Peyer's patch (tissue), 4 donors: Measurements from ENCODE around the gene OR2T2. TPM values are rescaled to one million over a fixed set of nuclear protein-coding genes. Genes with fewer than 3 reads are reported as not detected.
"Not testable (repeated sequence)": the region's sequence is repeated elsewhere in the genome, so short reads cannot be mapped to it uniquely, and the experiment has no call there.

ENCODE experiments used
- DNase-seq, 3 donors: peaks; one replicate each; pipeline ENCODE4 v3.0.0-alpha.2; 2017 to 2019
- H3K27ac ChIP-seq, 4 donors: fragments of 200-600 bp; sonication (generic); one replicate each; pipeline ENCODE4 v1.5.1; 2016 to 2019
- H3K27me3 ChIP-seq, 2 donors: fragments of 200-600 bp; sonication (generic); one replicate each; pipeline ENCODE4 v1.5.1; 2019
- H3K36me3 ChIP-seq, 3 donors: fragments of 200-600 bp; sonication (generic); one replicate each; pipeline ENCODE4 v1.5.1; 2016 to 2019
- H3K4me1 ChIP-seq, 4 donors: fragments of 200-600 bp; sonication (generic); one replicate each; pipeline ENCODE4 v1.5.1; 2016 to 2019
- H3K4me3 ChIP-seq, 4 donors: fragments of 200-600 bp; sonication (generic); 1 replicate in 3 of 4; 2 replicates in 1 of 4; pipeline ENCODE4 v1.5.1; 2016 to 2019; ENCODE audit warnings: mild to moderate bottlenecking in 1 of 4
- H3K9me3 ChIP-seq, 4 donors: fragments of 200-600 bp; sonication (generic); one replicate each; pipeline ENCODE4 v1.5.1; 2016 to 2019; ENCODE audit warnings: mild to moderate bottlenecking in 1 of 4
- CTCF ChIP-seq, 6 experiments: fragments of 450-650 bp in 4 of 6; fragments of 200-600 bp in 2 of 6; sonication (generic) in 1 of 6; IDR thresholded peaks; one replicate each; pipeline ENCODE4 v1.5.1; 2017 to 2019; ENCODE audit warnings: antibody characterized with exemption in 6 of 6, mild to moderate bottlenecking in 3 of 6, moderate library complexity in 1 of 6
- POLR2A ChIP-seq, 2 donors: fragments of 450-650 bp; IDR thresholded peaks; one replicate each; pipeline ENCODE4 v1.5.1; 2017; ENCODE audit warnings: antibody characterized with exemption in 2 of 2, mild to moderate bottlenecking in 2 of 2, moderate library complexity in 2 of 2
- total RNA-seq, 4 donors: library from RNA; depleted of rRNA; stranded (reverse); fragments of >200 nt; gene quantifications; one replicate each; pipeline ENCODE4 v1.1.0, GENCODE V29; 2016

Gene OR2T2
- not detected for total RNA-seq

DNA sequence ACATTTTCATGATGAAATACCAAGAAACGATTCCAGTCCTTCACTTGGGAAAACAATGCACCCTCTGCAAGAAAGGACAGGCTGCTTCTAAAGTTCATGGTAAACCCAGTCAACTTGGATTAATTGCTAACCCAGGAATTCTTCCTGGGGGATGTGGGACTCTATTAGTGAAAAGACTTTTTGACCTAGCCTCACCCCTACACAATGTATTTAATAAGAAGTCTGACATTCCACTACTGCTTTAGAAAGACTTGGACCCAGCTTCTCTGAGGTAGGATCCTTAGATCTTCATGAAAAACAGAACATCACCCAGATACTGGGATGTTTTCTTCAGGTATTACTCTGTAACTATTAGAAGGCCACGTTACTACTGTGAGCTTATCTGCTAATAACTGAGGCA, at the start of gene OR2T2:
Gene OR2T2, plus strand, starts transcription at position 239 of the 400 bp plus-strand sequence. CDS start 7,161 bp downstream, outside the sequence.
- DNase-seq, H3K27me3 ChIP-seq, H3K27ac ChIP-seq, H3K4me1 ChIP-seq, H3K9me3 ChIP-seq, H3K4me3 ChIP-seq, H3K36me3 ChIP-seq: not testable (repeated sequence)

GRCh38 chr1:248402748-248403147, 42.7 kb upstream of the OR2T2 start, which contains the start of gene OR2T1:
OR2T1 (plus strand) TSS chr1:248403048; CDS start chr1:248406148, 3,100 bp downstream.
- no peak for DNase-seq
- TF ChIP-seq POLR2A (IDR thresholded peaks at IDR 0.05) = no peak
- no peak for TF ChIP-seq CTCF (IDR thresholded peaks at IDR 0.05)
- Histone ChIP-seq H3K27ac (no peak within 1 kb of the TSS), H3K4me1 (no peaks in the 10 kb centered on the region), H3K4me3 (no peak within 1 kb of the TSS), H3K9me3 (no peaks in the 10 kb centered on the region), H3K36me3 (no peaks in the 10 kb centered on the region), H3K27me3 (no peaks in the 10 kb centered on the region)

- Histone ChIP-seq H3K36me3 (no peaks in the 10 kb centered on the region), H3K4me3 (no peak overlapping the region), H3K9me3 (no peaks in the 10 kb centered on the region), H3K27me3 (no peaks in the 10 kb centered on the region), H3K27ac (no peak overlapping the region), H3K4me1 (no peaks in the 10 kb centered on the region)
- no peak for TF ChIP-seq POLR2A (IDR thresholded peaks at IDR 0.05)
- no peak for TF ChIP-seq CTCF (IDR thresholded peaks at IDR 0.05)
- DNase-seq = no peak
These were observed 41.4 kb upstream of the OR2T2 start for GRCh38 chr1:248404024-248404423.

DNA sequence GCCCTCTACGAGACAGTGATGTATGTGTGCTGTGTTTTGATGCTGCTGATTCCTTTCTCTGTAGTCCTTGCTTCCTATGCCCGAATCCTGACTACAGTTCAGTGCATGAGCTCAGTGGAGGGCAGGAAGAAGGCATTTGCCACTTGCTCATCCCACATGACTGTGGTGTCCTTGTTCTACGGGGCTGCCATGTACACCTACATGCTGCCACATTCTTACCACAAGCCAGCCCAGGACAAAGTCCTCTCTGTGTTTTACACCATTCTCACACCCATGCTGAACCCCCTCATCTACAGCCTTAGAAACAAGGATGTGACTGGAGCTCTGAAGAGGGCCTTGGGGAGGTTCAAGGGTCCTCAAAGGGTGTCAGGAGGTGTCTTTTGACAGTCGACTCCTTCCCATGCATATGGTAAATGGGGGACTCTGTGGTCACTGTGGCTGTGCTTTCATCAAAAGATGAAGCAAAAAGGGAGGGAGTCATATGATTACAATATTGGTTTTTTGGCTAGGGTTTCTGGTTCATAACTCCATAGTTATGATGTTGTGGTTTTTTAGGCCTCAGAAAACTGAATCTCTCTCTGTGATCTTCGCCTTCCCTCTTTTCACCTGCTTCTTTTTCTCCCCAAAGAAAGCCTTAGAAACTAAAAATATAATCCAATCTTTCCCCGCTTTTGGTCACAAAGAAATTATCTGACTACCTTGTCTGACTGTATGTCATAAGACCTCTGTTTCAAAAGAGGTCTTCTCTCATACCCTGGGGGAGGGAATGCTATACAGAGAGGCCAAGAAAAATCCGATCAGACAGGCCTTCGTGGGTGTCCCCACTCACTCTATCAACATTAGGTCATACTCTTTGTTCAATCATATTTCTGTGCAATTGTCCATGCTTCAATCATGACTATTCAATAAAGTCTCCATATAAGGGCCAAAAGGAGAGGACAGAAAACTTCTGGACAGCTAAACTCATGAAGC, 38.4 kb upstream of the OR2T2 start:
- no peak for DNase-seq
- H3K27ac ChIP-seq = no peak overlapping the region
- no peaks in the 10 kb centered on the region for H3K9me3 ChIP-seq
- H3K36me3 ChIP-seq = no peaks in the 10 kb centered on the region
- no peaks in the 10 kb centered on the region for H3K27me3 ChIP-seq
- no peaks in the 10 kb centered on the region for H3K4me1 ChIP-seq
- TF ChIP-seq CTCF (IDR thresholded peaks at IDR 0.05) (no peak), POLR2A (IDR thresholded peaks at IDR 0.05) (no peak)
- no peak overlapping the region for H3K4me3 ChIP-seq

GRCh38 chr1:248416226-248416625, 29.2 kb upstream of the OR2T2 start:
- H3K27me3 ChIP-seq = no peaks in the 10 kb centered on the region
- no peak for DNase-seq
- no peak overlapping the region for H3K27ac ChIP-seq
- H3K9me3 ChIP-seq = peaks cover 0 to 9% (median 0%) of the 10 kb centered on the region in 4 donors
- no peak for TF ChIP-seq CTCF (IDR thresholded peaks at IDR 0.05)
- no peak for TF ChIP-seq POLR2A (IDR thresholded peaks at IDR 0.05)
- no peaks in the 10 kb centered on the region for H3K4me1 ChIP-seq
- H3K36me3 ChIP-seq = no peaks in the 10 kb centered on the region
- no peak overlapping the region for H3K4me3 ChIP-seq

GRCh38 chr1:248417854-248418253, 27.6 kb upstream of the OR2T2 start:
- H3K4me3 ChIP-seq = no peak overlapping the region
- TF ChIP-seq POLR2A (IDR thresholded peaks at IDR 0.05) = no peak
- no peak for TF ChIP-seq CTCF (IDR thresholded peaks at IDR 0.05)
- no peak overlapping the region for H3K27ac ChIP-seq
- no peak for DNase-seq
- H3K9me3 ChIP-seq = peaks cover 0 to 12% (median 0%) of the 10 kb centered on the region in 4 donors
- H3K4me1 ChIP-seq = no peaks in the 10 kb centered on the region
- H3K27me3 ChIP-seq = no peaks in the 10 kb centered on the region
- H3K36me3 ChIP-seq = no peaks in the 10 kb centered on the region
